Brain pericyte (primary cell): ENCODE measurements around the gene VAC14.
"Not testable (repeated sequence)": the region's sequence is repeated elsewhere in the genome, so short reads cannot be mapped to it uniquely, and the experiment has no call there.

Experiments used
- DNase-seq: peaks from one replicate; pipeline ENCODE4 v3.0.0-alpha.2; 2012; ENCODE audit warnings: low read depth, low spot score

Gene VAC14

DNA sequence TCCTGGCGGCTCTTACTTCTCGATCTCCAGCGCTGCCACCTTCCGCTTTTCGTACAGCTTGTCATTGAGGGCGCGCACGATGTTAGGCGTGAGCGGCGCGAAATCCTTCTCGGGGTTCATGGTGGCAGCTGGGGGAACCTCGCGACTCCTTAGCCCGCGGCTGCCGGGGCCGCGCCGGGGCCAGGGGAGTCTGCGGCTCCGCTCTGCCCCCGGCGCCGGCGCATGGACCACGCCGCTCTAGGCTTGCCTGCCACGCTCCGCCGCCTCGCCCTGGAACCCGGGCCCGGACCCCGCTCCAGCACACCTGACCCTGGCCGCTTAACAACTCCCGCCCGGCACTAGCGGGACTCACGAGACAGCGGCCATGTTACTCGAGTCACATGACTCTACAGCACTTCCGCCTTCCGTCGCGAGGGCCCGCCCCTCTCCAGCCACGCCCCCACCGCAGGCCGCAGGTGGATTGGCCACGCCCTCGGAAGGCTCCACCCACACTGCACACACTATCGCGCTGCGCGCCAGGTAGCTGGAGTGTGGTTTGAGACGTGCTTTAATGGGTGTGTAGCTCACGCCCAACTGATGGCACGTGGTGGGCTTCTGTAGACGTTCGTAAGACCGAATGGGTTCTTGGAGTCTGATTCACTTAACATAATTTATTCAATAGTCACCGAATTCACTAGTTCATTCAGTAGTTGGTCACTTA, at the start of gene VAC14:
Gene VAC14 (minus strand): TSS at position 378 of the 700 bp plus-strand sequence. CDS start 258 bp downstream, at position 120.
- DNase-seq = no peak

DNA sequence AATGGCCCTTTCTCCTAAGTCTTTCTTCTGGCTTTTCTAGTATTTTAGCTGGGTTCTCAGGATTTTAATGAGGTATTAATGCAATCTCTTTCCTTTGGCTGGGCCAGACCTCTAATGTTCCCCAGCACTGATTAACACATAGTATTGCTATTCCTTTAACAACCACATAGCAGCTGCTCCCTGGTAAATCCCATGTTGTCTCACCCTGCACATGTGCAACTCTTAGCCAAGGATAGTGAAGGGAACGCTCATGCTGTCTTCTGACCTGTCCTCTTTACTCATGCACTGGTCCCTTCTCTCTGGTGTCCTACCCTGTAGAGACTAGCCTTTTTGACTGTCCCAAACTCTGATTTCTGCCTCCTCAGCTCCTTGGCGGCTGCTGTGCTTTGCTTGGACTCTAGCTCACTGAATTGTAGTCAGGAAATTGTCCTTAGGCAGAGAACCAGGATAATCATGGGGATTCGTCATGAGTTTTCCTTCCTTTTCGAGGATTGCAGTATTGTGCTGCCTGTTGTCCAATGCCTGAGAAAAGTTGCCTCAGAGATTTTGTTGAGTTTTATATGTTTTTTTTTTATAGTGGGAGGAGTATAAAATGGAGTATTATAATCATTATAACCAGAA, 22.6 kb upstream of the VAC14 start:
- not testable (repeated sequence) for DNase-seq

GRCh38 chr16:70822734-70823133, 21.8 kb upstream of the VAC14 start:
- not testable (repeated sequence) for DNase-seq

GRCh38 chr16:70818088-70818487, 17.1 kb upstream of the VAC14 start:
- DNase-seq = not testable (repeated sequence)

GRCh38 chr16:70809392-70810060, 8.6 kb upstream of the VAC14 start:
- DNase-seq = no peak

DNA sequence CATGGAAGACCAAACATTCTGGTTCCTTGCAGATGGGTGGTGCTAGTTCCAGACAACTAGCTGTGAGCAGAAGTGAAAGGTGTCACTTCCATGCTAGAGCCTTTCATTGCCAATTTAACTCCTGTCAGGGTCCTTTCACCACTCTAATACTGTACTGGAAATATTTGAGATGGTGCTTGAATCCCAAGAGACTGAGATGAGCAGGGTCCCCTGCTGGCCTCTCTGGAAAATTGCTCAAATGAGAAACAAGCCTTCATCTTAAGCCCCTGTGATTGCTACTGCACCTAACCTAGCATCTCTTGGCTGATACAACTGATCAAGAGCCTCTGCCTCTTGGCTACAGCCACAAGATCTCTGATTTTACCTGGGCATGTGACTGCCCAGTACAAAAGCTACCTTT, 7.4 kb upstream of the VAC14 start:
- no peak for DNase-seq

DNA sequence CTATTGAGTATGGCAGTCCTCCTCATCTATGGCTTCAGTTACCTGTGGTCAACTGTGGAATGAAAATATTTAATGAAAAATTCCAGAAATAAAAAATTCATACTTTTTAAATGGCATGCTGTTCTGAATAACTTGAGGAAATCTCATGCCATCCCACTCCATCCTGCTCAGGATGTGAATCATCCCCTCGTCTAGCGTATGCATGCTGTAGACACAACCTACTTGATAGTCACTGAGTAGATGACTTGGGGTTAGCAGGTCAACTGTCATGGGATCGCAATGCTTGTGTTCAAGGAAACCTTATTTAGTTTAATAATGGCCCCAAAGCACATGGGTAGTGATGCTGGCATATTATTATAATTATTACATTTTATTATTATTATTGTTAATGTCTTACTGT, 4.8 kb upstream of the VAC14 start:
- DNase-seq = no peak

GRCh38 chr16:70805380-70805779, 4.4 kb upstream of the VAC14 start:
- DNase-seq = no peak

GRCh38 chr16:70804734-70805169, 3.8 kb upstream of the VAC14 start:
- DNase-seq = no peak

GRCh38 chr16:70804153-70804733, 3.3 kb upstream of the VAC14 start:
- DNase-seq = no peak

DNA sequence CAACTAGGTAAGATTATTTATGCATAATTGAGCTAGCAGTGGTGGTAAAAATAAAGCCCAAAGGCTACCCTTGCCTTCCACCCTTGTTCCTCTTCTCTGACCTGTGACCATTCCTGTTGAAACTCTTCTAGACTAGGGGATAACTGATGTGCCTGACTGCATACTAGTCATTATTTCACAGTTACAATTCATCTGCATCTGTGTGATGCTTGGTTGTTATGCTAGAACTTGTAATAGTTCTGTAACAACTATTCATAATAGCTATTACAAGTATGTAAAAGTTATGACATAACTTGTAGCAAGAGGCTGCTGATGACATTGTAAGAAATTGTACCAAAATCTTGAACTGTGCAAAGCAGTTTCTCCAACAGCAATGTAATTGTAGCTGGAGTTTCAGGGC, 2.4 kb upstream of the VAC14 start:
- no peak for DNase-seq

DNA sequence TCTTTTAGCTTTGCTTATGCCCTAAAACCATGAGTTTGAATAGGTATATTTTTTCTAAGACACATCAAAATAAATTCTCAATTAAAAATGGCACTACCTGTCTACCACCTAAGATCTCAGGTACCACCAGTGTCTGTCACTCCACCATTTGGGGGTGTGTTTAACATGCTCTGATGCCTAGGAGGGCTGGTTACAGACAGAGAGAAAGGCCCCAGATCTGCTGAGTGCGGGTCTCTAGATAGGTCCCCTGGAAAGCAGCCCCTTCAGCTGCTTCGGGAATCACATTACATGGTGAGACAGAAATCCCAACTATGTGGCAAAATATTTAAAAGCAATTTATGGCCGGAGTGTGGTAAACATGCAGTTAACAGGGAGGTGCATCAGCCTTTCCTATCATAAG, 653 bp upstream of the VAC14 start:
- DNase-seq = no peak

- DNase-seq = no peak
Observed at GRCh38 chr16:70800311-70800710, 647 bp downstream of the VAC14 start.

GRCh38 chr16:70796301-70796700, 4.7 kb downstream of the VAC14 start:
- no peak for DNase-seq

DNA sequence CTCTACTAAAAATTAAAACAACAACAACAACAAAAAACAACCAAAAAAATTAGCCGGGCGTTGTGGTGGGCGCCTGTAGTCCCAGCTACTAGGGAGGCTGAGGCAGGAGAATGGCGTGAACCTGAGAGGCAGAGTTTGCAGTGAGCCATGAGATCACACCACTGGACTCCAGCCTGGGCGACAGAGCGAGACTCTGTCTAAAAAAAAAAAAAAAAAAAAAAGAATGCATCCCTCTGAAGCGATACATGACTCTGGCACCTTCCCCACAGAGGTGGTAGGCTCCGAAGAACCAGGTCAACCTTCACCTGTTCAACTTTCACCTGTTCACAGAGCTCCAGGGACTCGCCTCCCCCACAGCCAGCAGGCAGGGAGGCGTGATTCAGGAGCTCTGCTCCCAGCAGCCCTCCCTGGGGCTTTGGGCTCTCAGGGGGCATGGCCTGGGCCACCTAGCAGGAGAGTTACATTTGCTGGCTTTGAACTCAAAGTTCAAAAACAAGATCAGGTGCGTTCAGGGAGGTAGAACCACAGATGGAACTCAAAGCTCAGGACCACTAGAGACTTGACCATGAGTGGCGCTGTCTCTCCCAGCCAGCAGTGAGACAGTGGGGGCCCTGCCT, 5.6 kb downstream of the VAC14 start:
- no peak for DNase-seq

- DNase-seq = no peak
Observed at GRCh38 chr16:70793851-70794502, 7.0 kb downstream of the VAC14 start.

DNA sequence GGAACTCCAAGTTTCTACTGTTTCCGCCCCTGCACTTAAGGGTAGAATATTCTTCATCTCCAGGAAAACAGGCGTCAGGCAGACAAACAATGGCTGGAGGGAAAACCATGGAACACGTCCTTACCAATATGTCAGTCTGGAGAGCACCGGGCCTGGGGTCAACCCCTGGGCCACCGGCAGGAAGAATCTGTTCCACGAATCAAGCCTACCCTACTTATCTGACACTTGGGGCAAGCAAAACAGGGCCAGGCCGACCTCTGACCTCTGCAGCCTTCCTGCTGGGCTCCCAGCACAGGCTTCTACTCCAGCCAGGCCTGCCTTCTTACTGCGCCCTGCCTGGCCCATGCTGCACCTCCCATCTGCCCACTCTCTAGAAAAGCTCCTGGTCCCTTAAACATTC, 10.1 kb downstream of the VAC14 start:
- DNase-seq = no peak

DNA sequence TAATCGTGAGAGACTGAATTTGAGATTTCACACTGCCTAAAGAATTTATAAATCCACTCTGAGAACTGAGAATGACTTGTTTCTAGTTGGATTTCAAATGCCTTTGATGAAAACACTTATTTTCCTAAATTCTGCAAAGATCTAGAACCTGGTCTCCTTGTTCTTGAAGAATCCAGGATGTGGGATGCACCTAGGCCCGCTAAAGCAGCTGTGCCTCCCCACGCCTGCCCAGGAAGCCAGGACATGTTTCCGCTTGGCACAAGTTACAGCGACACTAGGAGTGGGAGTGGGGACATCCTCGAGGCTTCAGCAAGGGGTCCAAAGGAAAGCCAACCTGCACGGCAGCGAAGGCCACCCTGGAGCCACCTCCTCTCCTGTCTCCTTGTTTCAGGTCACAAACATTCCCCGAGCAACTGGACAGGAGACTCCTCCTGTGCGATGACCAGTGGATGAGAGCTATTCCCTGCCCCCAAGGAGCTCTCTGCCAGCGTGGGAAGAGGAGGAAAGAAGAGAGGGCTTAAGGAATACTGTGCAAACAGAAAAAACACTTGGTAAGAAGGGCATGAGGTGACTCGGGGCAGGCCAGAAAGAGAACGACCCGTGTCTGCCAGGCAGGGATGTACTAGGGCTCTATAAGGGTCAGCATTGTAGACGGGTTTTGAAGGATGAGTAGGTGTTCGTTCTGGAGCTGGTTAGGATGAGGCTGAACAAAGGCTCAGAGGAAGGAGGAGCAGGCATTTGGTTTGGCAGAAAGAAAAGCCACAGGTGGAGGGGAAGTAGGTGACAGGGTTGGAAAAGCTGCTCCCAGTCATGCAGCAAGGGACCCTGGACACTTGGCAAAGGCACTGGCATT, 11.1 kb downstream of the VAC14 start:
- DNase-seq = no peak

DNA sequence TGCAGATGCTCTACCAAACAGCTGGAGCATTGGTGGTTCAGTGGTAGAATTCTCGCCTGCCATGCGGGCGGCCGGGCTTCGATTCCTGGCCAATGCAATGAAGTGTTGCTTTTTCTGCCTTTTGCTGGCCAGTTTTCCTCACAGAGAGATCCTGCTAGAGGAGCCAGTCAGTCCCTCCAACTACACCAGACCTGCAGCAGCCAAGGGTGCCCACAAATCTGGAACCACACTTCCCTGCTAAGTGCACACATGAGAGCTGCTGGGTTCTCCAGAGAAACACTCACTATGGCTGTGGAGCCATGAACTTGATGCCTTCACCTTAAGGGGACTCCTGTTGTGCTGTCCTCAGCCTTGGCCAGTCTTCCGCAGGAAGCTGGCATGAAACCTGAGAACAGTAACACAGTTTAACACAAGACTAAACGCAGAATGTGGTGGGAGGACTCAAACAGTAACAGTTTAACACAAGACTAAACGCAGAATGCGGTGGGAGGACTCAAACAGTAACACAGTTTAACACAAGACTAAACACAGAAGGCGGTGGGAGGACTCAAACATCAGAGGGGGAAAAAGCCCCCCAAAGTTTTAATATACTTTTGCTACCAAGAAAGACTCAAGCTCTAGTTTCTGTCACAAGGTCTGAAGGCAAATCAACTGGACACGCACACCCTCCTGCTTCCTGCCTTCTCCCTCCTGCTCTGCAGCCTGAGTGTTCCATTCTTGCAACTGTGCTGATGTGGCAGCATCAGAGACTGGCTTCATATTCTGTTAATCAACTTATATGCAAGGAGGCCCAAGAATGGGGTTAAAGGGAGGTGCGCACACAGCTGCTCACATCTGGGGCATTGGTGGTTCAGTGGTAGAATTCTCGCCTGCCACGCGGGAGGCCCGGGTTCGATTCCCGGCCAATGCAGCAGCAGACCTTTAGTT, 12.0 kb downstream of the VAC14 start:
- no peak for DNase-seq
